ENCODE results near the gene LARGE1.

DNA sequence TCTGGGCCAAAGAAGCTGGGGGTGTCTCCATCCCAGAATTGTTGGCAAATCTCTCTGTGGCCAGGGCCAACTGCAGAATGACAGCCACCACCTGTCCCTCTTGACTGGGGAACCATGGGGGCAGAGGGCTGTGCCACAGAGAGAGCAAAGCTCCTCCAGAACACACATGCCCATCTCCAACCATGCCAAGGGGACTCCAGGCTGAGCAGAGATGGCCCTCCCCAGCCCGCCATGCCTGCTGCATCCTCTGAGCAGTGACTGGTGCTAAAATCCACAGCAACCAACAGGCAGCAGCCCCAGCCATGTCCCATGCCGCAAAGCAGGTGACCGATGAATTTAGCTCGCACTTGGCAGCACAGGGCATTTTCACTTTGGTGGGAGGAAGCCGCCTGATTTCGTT is 45.0 kb downstream of the LARGE1 start:
- TF ChIP-seq, protein P1, sequence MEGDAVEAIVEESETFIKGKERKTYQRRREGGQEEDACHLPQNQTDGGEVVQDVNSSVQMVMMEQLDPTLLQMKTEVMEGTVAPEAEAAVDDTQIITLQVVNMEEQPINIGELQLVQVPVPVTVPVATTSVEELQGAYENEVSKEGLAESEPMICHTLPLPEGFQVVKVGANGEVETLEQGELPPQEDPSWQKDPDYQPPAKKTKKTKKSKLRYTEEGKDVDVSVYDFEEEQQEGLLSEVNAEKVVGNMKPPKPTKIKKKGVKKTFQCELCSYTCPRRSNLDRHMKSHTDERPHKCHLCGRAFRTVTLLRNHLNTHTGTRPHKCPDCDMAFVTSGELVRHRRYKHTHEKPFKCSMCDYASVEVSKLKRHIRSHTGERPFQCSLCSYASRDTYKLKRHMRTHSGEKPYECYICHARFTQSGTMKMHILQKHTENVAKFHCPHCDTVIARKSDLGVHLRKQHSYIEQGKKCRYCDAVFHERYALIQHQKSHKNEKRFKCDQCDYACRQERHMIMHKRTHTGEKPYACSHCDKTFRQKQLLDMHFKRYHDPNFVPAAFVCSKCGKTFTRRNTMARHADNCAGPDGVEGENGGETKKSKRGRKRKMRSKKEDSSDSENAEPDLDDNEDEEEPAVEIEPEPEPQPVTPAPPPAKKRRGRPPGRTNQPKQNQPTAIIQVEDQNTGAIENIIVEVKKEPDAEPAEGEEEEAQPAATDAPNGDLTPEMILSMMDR (conservative IDR thresholded peaks at IDR 0.05; ENCODE audit: low read depth, low read length), result no peak
- TF ChIP-seq POLR2A (IDR thresholded peaks at IDR 0.05; ENCODE audit: low read depth, low read length) (no peak), RAD21 (IDR thresholded peaks at IDR 0.05; ENCODE audit: low read length) (no peak), RFX5 (IDR thresholded peaks at IDR 0.05; ENCODE audit: low read depth, low read length) (no peak), CHD1 (IDR thresholded peaks at IDR 0.05; ENCODE audit: low read depth, low read length) (no peak), CEBPB (IDR thresholded peaks at IDR 0.05; ENCODE audit: low read depth, low read length) (no peak), MAFK (IDR thresholded peaks at IDR 0.05; ENCODE audit: low read depth, low read length) (no peak), MAZ (IDR thresholded peaks at IDR 0.05; ENCODE audit: borderline replicate concordance, low read depth, low read length) (no peak), MXI1 (IDR thresholded peaks at IDR 0.05; ENCODE audit: borderline replicate concordance, low read depth, low read length) (no peak), NFE2L2 (IDR thresholded peaks at IDR 0.05; ENCODE audit: low read depth, low read length) (no peak)
- TF ChIP-seq, protein P2, sequence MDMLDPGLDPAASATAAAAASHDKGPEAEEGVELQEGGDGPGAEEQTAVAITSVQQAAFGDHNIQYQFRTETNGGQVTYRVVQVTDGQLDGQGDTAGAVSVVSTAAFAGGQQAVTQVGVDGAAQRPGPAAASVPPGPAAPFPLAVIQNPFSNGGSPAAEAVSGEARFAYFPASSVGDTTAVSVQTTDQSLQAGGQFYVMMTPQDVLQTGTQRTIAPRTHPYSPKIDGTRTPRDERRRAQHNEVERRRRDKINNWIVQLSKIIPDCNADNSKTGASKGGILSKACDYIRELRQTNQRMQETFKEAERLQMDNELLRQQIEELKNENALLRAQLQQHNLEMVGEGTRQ (IDR thresholded peaks at IDR 0.05; ENCODE audit: low read depth, low read length), result no peak

Measured in IMR-90 (cell line).